Breast epithelium (tissue), 4 donors: ENCODE measurements around the gene CYB561. TPM values are rescaled to one million over a fixed set of nuclear protein-coding genes. Genes with fewer than 3 reads are reported as not detected.

Experiments used
- DNase-seq, 2 donors: peaks; one replicate each; pipeline ENCODE4 v3.0.0-alpha.2; 2019; ENCODE audit warnings: low spot score in 2 of 2
- H3K27ac ChIP-seq, 2 donors: fragments of 200-600 bp; sonication (generic) in 1 of 2; one replicate each; pipeline ENCODE4 v1.5.1; 2016 to 2019; ENCODE audit warnings: mild to moderate bottlenecking in 1 of 2
- H3K27me3 ChIP-seq, 2 donors: fragments of 200-600 bp; sonication (generic) in 1 of 2; one replicate each; pipeline versions ENCODE4 v1.5.1 to v1.6.0; 2017 to 2019; ENCODE audit warnings: control low read depth in 1 of 2, mild to moderate bottlenecking in 1 of 2
- H3K36me3 ChIP-seq: fragments of 200-600 bp; one replicate; pipeline ENCODE4 v1.5.1; 2019
- H3K4me1 ChIP-seq, 2 donors: fragments of 200-600 bp; sonication (generic); one replicate each; pipeline ENCODE4 v1.5.1; 2016 to 2019; ENCODE audit warnings: control low read depth in 1 of 2
- H3K4me3 ChIP-seq, 3 donors: fragments of 200-600 bp; sonication (generic); 1 replicate in 2 of 3; 2 replicates in 1 of 3; pipeline ENCODE4 v1.5.1; 2016 to 2019; ENCODE audit warnings: mild to moderate bottlenecking in 3 of 3, moderate library complexity in 2 of 3
- H3K9me3 ChIP-seq, 2 donors: fragments of 200-600 bp; sonication (generic) in 1 of 2; one replicate each; pipeline ENCODE4 v1.5.1; 2016 to 2019; ENCODE audit warnings: control low read depth in 1 of 2
- POLR2A ChIP-seq: fragments of 450-650 bp; IDR thresholded peaks from one replicate; pipeline ENCODE4 v1.6.1; 2016; ENCODE audit warnings: antibody characterized with exemption, mild to moderate bottlenecking, moderate library complexity
- POLR2AphosphoS5 ChIP-seq, 3 donors: sonication (generic); formaldehyde crosslinking; IDR thresholded peaks; one replicate each; pipeline ENCODE4 v1.6.1; 2017; ENCODE audit warnings: antibody characterized with exemption in 3 of 3
- intact Hi-C: fragments of 100-400 bp; cut with DNase I; formaldehyde crosslinking; loops from one replicate; pipeline ENCODE4 v1.15.1; 2023; ENCODE audit warnings: low total_unique reads
- total RNA-seq, 3 donors: library from RNA; depleted of rRNA; stranded (reverse); fragments of >200 nt; gene quantifications; one replicate each; pipeline ENCODE4 v1.1.0, GENCODE V29; 2016
- TF ChIP-seq, protein P1 (sequence below), 3 donors: fragments of 450-650 bp; IDR thresholded peaks; one replicate each; pipeline ENCODE4 v1.5.1; 2016 to 2017; ENCODE audit warnings: antibody characterized with exemption in 3 of 3, mild to moderate bottlenecking in 3 of 3, moderate library complexity in 3 of 3

CYB561 gene
- total RNA-seq, 3 donors from 2014 or later: 14.6 to 52.4 (median 43.3) TPM

DNA sequence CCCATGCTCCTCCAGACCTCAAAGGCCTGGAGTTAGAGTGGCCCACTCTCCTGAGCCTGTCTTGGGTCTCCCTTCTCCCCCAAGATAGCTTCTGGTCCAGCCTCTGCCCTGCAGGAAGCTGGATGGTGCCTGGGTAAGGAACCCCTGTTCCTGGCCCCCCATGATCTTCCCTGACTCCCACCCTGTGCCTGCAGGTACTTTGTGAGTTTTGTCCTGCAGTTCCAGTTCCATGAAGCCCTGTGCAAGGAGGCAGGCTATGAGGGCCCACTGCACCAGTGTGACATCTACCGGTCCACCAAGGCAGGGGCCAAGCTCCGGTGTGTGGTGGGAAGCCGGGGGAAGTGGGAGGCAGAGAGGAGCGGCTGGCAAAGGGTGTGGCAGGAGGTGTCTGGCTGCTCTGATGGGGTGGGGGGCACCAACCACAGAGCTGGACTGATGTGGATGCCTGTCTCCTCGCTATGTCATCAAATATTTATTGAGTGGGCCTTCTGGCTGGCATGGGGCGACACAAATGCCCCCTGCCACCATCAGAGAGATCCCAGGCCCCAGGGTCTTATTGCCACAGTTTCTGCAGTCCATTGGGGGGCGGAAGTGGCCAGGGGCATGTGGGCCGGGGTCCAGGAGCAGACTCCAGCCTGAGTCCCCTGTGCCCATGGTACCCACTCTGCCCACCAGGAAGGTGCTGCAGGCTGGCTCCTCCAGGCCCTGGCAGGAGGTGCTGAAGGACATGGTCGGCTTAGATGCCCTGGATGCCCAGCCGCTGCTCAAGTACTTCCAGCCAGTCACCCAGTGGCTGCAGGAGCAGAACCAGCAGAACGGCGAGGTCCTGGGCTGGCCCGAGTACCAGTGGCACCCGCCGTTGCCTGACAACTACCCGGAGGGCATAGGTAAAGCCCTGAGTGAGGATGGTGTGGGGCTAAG is 37.8 kb upstream of the CYB561 start:
- TF ChIP-seq, protein P1, sequence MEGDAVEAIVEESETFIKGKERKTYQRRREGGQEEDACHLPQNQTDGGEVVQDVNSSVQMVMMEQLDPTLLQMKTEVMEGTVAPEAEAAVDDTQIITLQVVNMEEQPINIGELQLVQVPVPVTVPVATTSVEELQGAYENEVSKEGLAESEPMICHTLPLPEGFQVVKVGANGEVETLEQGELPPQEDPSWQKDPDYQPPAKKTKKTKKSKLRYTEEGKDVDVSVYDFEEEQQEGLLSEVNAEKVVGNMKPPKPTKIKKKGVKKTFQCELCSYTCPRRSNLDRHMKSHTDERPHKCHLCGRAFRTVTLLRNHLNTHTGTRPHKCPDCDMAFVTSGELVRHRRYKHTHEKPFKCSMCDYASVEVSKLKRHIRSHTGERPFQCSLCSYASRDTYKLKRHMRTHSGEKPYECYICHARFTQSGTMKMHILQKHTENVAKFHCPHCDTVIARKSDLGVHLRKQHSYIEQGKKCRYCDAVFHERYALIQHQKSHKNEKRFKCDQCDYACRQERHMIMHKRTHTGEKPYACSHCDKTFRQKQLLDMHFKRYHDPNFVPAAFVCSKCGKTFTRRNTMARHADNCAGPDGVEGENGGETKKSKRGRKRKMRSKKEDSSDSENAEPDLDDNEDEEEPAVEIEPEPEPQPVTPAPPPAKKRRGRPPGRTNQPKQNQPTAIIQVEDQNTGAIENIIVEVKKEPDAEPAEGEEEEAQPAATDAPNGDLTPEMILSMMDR (IDR thresholded peaks at IDR 0.05): no peak
- TF ChIP-seq POLR2AphosphoS5 (IDR thresholded peaks at IDR 0.05) (no peak), POLR2A (no peak)

DNA sequence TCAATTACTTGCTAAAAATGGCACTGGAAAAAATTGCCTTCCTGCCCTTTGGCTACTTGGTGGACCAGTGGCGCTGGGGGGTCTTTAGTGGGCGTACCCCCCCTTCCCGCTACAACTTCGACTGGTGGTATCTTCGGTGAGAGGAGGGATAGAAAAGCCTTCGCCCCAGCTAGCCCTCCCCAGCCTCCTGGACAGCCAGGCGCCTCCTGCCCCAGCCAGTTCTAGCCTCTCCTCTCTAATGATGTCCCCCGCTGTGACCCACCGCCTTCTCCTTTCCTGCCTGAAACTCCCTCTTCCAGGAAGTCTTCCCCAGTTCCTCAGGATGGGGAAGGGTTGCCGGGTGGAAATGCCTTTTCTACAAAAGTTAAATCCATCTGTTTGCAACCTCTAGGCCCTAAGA is 36.9 kb upstream of the CYB561 start:
- Histone ChIP-seq H3K4me1 (peaks cover under 1 to 1% of the 10 kb centered on the region in 2 donors), H3K9me3 (no peaks in the 10 kb centered on the region), H3K27ac (no peak overlapping the region), H3K27me3 (no peaks in the 10 kb centered on the region), H3K36me3 (no peaks in the 10 kb centered on the region), H3K4me3 (no peak overlapping the region)
- intact Hi-C loops: loop anchor here (2.0 kb wide), 1 partner anchor 66 kb away; no protein-coding TSS in a partner anchor
- DNase-seq: no peak
- TF ChIP-seq, protein P1 (IDR thresholded peaks at IDR 0.05): no peak
- TF ChIP-seq POLR2A (no peak), POLR2AphosphoS5 (IDR thresholded peaks at IDR 0.05) (no peak)

More for the DNA sequence above, 37.8 kb upstream of the CYB561 start:
- no peaks in the 10 kb centered on the region for H3K9me3 ChIP-seq
- H3K27me3 ChIP-seq: no peaks in the 10 kb centered on the region
- H3K27ac ChIP-seq: no peak overlapping the region
- intact Hi-C loops: loop anchor here (2.0 kb wide), 1 partner anchor 67 kb away; no protein-coding TSS in a partner anchor
- no peaks in the 10 kb centered on the region for H3K4me1 ChIP-seq
- H3K4me3 ChIP-seq: no peak overlapping the region
- DNase-seq: no peak
- no peaks in the 10 kb centered on the region for H3K36me3 ChIP-seq

GRCh38 chr17:63482509-63482908 is 36.4 kb upstream of the CYB561 start:
- DNase-seq: no peak
- no peaks in the 10 kb centered on the region for H3K9me3 ChIP-seq
- peaks cover 0 to 3% of the 10 kb centered on the region in 2 donors for H3K27me3 ChIP-seq
- TF ChIP-seq POLR2A (no peak), POLR2AphosphoS5 (IDR thresholded peaks at IDR 0.05) (no peak)
- TF ChIP-seq, protein P1 (IDR thresholded peaks at IDR 0.05): no peak
- H3K4me1 ChIP-seq: peaks cover 6% of the 10 kb centered on the region in 2 donors
- no peak overlapping the region for H3K27ac ChIP-seq
- intact Hi-C loops: loop anchor here (2.0 kb wide), 1 partner anchor 66 kb away; no protein-coding TSS in a partner anchor
- no peak overlapping the region for H3K4me3 ChIP-seq
- H3K36me3 ChIP-seq: no peaks in the 10 kb centered on the region

GRCh38 chr17:63481488-63481870 is 35.4 kb upstream of the CYB561 start:
- intact Hi-C loops: no loop called here
- Histone ChIP-seq H3K36me3 (no peaks in the 10 kb centered on the region), H3K27ac (no peak overlapping the region), H3K27me3 (peaks cover 0 to 3% of the 10 kb centered on the region in 2 donors), H3K4me3 (no peak overlapping the region), H3K4me1 (peaks cover 7 to 10% of the 10 kb centered on the region in 2 donors), H3K9me3 (no peaks in the 10 kb centered on the region)
- TF ChIP-seq POLR2A: no peak
- TF ChIP-seq POLR2AphosphoS5 (IDR thresholded peaks at IDR 0.05): no peak
- TF ChIP-seq, protein P1 (IDR thresholded peaks at IDR 0.05): no peak
- DNase-seq: no peak
